Superior temporal gyrus (tissue), 1 donor: ENCODE measurements around the gene HSFX2.
"Not testable (repeated sequence)": the region's sequence is repeated elsewhere in the genome, so short reads cannot be mapped to it uniquely, and the experiment has no call there.

Experiments used
- DNase-seq: peaks from one replicate; pipeline ENCODE4 v3.0.0-alpha.2; 2016; ENCODE audit errors: extremely low spot score

Gene HSFX2

GRCh38 chrX:149590993-149591392 is 4.1 kb downstream of the HSFX2 start:
- DNase-seq, result not testable (repeated sequence)

DNA sequence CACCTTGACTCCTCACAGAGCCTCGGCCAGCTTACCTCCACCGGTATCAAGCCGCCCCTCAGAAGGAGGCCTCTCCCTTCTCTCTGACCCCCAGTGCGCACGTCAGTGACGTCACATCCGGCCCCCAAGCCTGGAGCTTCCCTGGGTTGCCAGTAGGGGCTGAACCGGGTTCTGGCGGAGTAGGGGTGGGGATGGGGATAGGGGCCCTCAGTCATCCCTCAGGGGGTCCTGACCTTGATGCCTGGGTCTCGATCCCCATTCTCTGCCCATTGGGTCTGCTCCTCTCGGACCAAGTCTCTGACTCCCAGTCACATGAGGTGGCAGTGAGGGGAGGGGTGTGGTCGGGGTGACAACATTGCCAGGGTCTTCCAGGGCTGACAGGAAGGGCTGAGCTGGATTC is 7.8 kb downstream of the HSFX2 start, which contains the start of gene MAGEA9B:
Gene MAGEA9B (minus strand): TSS at position 101 of the 400 bp plus-strand sequence. CDS start 4,280 bp downstream, outside the sequence.
- DNase-seq, result not testable (repeated sequence)

GRCh38 chrX:149585631-149586030 is 9.5 kb downstream of the HSFX2 start:
- DNase-seq, result not testable (repeated sequence)

DNA sequence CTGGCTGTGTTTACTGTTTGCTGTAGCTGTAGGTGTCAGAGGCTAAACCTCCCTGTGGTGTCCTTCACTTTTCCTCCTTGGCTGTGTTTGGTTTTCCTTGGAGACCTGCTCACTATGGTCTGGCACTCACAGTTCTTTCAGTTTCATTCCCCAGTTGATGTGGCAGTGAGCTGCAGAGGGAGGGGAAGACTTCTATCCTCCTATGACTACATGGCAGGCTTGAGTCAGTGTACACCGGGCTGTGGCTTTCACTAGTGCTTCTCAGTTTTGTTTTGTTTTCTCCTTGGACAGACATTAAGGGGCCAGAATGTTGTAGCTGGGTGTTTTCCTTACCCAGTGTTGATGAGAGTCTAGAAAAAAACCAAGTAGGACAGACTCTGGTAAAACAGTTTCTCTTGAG is 21.7 kb downstream of the HSFX2 start:
- not testable (repeated sequence) for DNase-seq

DNA sequence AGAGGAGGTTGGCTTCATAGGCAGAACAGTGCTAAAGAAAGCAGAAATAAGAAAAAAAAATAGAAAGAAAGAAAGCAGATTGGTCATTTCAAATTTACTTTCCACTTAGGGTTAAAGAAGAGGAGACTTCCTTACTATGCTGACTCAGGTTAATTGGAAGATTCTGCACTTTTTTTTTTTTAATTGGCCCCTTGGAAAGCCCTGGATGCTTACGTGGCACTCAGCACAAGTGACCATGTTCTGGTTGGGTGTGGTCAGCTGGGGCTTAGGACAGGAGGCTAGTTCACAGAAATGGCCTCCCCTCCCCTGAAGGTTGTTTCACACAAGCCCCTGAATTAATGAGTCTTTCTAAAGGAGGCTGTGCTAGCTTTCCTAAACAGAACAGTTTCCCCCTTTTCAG is 22.4 kb downstream of the HSFX2 start:
- no peak for DNase-seq

DNA sequence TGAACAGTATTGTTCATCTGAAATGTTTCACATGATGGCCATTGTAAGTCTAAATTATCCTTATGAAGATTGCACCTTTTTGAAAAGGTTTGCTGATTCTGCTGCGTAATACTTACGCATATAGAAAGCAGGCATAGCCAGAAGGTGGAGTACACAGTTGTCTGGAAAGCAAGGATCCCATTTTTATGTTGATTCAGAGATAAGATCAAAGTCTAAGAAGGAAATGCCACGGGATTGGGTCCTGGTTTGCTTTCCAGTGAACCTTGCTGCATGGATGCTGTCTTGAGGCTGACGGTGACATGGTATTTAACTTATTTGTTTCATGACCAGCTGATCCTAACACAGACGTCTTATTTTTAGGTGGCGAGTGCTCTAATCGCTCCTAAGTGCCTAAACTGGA is 23.3 kb downstream of the HSFX2 start:
- no peak for DNase-seq

DNA sequence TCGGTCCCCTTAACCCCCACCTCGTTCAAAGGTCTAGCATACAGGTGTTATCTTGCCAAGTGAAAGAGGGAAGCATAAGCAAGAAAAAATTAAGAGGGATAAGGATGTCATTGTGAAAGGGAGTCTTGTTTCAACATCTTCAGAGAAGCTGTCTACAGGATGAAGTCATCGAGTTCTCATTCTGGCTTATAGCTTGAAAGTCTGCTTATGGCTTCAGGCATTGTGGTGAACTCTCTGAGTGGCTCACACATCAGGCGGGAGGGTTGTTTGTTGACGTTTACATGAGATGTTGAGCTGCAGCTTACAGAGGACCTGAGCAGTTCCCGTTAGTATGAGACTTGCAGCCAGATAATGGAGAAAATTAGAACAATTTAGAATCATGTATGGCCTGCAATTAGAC is 24.4 kb downstream of the HSFX2 start:
- no peak for DNase-seq

DNA sequence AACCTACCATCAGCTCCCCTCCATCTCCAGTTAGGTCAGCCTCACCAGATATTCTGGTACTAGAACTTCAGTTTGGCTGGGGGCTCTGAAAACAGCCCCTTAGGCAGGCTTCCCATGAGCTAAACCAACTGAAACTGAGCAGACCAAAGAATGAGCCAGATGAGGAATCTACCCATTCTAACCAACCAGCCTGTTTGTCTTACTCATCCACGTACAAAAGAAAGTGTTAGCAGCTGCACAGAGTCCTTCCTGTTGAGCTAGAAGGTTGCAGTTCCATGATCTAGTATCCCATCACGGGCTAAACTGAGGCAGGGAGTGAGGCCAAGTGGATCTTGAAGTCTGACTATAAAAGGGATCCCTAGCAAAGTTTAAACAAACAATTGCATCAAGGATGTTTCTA is 25.3 kb downstream of the HSFX2 start:
- no peak for DNase-seq

GRCh38 chrX:149568701-149569296 is 26.3 kb downstream of the HSFX2 start:
- DNase-seq, result no peak

GRCh38 chrX:149567621-149568417 is 27.3 kb downstream of the HSFX2 start:
- no peak for DNase-seq

GRCh38 chrX:149563359-149563758 is 31.8 kb downstream of the HSFX2 start:
- DNase-seq, result no peak

- DNase-seq, result not testable (repeated sequence)
Observed at GRCh38 chrX:149555251-149555650, 39.9 kb downstream of the HSFX2 start.

DNA sequence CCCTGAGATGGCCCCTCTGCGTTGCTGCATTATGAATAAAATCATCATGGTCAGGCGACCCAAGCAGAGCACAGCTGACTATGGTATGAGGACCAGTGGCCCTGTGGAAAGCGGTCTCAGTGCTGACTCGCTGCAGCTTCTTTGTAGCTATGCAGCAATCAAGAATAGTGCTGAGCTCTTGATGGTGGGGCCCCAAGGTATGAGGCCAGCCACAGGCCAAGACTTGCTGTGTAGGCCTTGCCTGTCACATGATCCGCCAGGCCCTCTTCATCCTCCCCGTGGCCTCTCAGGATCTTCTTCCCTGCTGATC is 43.2 kb downstream of the HSFX2 start:
- DNase-seq, result not testable (repeated sequence)

GRCh38 chrX:149551245-149551938 is 43.7 kb downstream of the HSFX2 start:
- DNase-seq, result not testable (repeated sequence)

GRCh38 chrX:149550454-149550853 is 44.7 kb downstream of the HSFX2 start:
- not testable (repeated sequence) for DNase-seq

- not testable (repeated sequence) for DNase-seq
Observed at GRCh38 chrX:149549701-149550100, 45.4 kb downstream of the HSFX2 start, which contains the start of gene HSFX3. Gene HSFX3 (minus strand): TSS chrX:149549924. CDS start chrX:149549852, 72 bp downstream.

- DNase-seq, result not testable (repeated sequence)
Observed at GRCh38 chrX:149547782-149548181, 47.3 kb downstream of the HSFX2 start.

DNA sequence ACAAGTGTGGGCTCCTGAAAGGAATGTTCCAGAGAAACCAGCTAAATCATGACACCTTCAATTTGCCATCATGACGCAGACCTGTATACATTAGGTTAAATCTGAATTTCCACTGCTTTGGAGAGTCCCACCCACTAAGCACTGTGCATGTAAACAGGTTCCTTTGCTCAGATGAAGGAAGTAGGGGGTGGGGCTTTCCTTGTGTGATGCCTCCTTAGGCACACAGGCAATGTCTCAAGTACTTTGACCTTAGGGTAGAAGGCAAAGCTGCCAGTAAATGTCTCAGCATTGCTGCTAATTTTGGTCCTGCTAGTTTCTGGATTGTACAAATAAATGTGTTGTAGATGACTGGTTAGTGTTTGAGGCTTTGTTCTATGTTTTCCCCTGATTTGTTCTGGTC is 48.2 kb downstream of the HSFX2 start:
- DNase-seq, result not testable (repeated sequence)

GRCh38 chrX:149545545-149546543 is 49.3 kb downstream of the HSFX2 start:
- not testable (repeated sequence) for DNase-seq
